Hematopoietic multipotent progenitor cell treated with erythropoietin and hydrocortisone succinate and interleukin-3 and kit ligand, for 8 days (in vitro differentiated cells): Measurements from ENCODE around the gene CGB3.
"Not testable (repeated sequence)": the region's sequence is repeated elsewhere in the genome, so short reads cannot be mapped to it uniquely, and the experiment has no call there.

ENCODE experiments used
- DNase-seq: peaks from one replicate; pipeline ENCODE4 v3.0.0-alpha.2; 2015

CGB3 gene

GRCh38 chr19:49024233-49024632 is at the start of gene CGB3:
Gene CGB3, minus strand, starts transcription at chr19:49024333. Its CDS starts 362 bp downstream, at chr19:49023971.
- DNase-seq: not testable (repeated sequence)

GRCh38 chr19:49071860-49072547 is 47.9 kb upstream of the CGB3 start:
- no peak for DNase-seq

- no peak for DNase-seq
Observed at GRCh38 chr19:49070416-49070815, 46.3 kb upstream of the CGB3 start.

- no peak for DNase-seq
Observed at GRCh38 chr19:49069026-49069425, 44.9 kb upstream of the CGB3 start.

GRCh38 chr19:49067554-49067953 is 43.4 kb upstream of the CGB3 start:
- DNase-seq: no peak

GRCh38 chr19:49065905-49066512 is 41.9 kb upstream of the CGB3 start:
- no peak for DNase-seq

GRCh38 chr19:49064768-49065611 is 40.9 kb upstream of the CGB3 start, which contains the start of gene NTF4:
Gene NTF4, minus strand, starts transcription at chr19:49064818. Its CDS starts 2,821 bp downstream, at chr19:49061997.
- DNase-seq: no peak

GRCh38 chr19:49064029-49064629 is 40.0 kb upstream of the CGB3 start:
- DNase-seq: no peak

GRCh38 chr19:49061445-49061844 is 37.3 kb upstream of the CGB3 start:
- no peak for DNase-seq

- no peak for DNase-seq
Observed at GRCh38 chr19:49061000-49061399, 36.9 kb upstream of the CGB3 start.

- DNase-seq: no peak
Observed at GRCh38 chr19:49059053-49059452, 34.9 kb upstream of the CGB3 start.

GRCh38 chr19:49058562-49058961 is 34.4 kb upstream of the CGB3 start:
- DNase-seq: no peak

GRCh38 chr19:49057636-49058234 is 33.6 kb upstream of the CGB3 start, which contains the start of gene CGB7:
Gene CGB7, minus strand, starts transcription at chr19:49057749. Its CDS starts 2,374 bp downstream, at chr19:49055375.
- DNase-seq: no peak

GRCh38 chr19:49056902-49057596 is 32.9 kb upstream of the CGB3 start:
- not testable (repeated sequence) for DNase-seq

GRCh38 chr19:49056101-49056901 is 32.2 kb upstream of the CGB3 start:
- peak; percentile 25 for DNase-seq

GRCh38 chr19:49050376-49051033 is 26.4 kb upstream of the CGB3 start:
- DNase-seq: not testable (repeated sequence)

- not testable (repeated sequence) for DNase-seq
Observed at GRCh38 chr19:49049834-49050233, 25.7 kb upstream of the CGB3 start.

- not testable (repeated sequence) for DNase-seq
Observed at GRCh38 chr19:49049011-49049410, 24.9 kb upstream of the CGB3 start, which contains the start of gene CGB8. Gene CGB8, minus strand, starts transcription at chr19:49049111. Its CDS starts 372 bp downstream, at chr19:49048739.

GRCh38 chr19:49043548-49043947 is 19.4 kb upstream of the CGB3 start, which contains the start of gene CGB5:
Gene CGB5, plus strand, starts transcription at chr19:49043848. Its CDS starts 362 bp downstream, at chr19:49044210.
- DNase-seq: not testable (repeated sequence)

GRCh38 chr19:49042666-49043065 is 18.5 kb upstream of the CGB3 start:
- DNase-seq: not testable (repeated sequence)
